GM15510 (cell line): Measurements from ENCODE around the gene BARD1.

Source experiments
- POLR2A ChIP-seq: IDR thresholded peaks from 3 replicates; pipeline ENCODE4 v1.6.1; 2011; ENCODE audit warnings: borderline replicate concordance; ENCODE audit not compliant: insufficient read length; ENCODE audit errors: extremely low read depth

The BARD1 gene

DNA sequence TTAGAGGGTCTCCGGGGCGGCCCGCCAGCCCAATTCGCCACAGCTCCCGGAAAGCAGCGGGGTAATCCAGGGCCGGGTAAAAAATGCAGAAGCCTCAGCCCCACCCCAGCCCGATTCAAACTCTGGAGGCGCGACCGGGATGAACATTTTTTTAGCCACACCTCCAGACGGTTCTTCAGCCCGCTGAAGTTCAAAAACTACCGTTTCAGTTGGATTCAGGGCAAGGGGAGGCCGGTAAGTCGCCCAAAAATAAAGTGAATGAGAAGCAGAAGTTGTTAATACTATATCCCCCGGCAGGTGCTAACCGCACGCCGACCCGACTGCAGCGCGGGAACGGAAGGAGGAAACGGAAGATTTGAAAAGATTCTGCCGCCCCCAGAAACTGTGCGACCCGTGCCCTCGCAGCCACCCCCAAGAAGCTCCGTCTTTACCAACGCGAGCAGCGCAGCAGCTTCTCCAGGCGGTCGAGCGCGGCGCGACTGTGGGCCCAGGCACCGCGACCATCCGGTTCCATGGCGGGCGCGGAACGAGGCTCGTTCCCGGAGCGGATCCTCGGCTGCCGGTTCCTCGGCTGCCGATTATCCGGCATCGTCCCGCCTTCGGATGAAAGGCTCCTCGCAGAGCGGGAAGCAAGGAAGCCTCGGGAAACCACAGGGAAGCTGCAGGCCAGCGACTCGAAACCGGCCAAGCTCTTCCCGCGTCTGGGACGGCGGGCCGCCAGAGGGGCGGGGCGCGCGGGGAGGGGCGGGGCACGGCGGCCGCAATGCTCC, at the start of gene BARD1:
Gene BARD1, minus strand, starts transcription at position 703 of the 770 bp plus-strand sequence. Its CDS starts 114 bp downstream, at position 589.
- peak; percentile 45 for TF ChIP-seq POLR2A

DNA sequence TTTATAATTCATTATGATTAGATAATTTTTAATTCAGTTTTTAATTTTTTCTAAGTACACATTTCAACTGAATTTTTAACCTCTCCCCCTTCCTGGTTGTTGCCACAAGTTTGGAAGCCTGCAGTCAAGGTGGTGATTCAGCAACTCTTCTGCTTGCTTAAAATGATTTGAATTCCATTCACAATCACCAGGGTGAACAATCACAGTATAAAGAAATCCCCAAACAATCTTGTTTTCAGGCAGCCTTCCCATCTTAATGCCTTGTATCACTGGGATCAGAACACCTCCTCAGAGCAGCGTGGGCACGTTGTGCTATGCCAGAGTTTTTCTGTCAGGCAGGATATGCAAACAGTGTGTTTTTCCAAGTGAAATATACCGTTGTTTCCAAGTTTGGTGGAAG, 46.7 kb upstream of the BARD1 start:
- TF ChIP-seq POLR2A = no peak

DNA sequence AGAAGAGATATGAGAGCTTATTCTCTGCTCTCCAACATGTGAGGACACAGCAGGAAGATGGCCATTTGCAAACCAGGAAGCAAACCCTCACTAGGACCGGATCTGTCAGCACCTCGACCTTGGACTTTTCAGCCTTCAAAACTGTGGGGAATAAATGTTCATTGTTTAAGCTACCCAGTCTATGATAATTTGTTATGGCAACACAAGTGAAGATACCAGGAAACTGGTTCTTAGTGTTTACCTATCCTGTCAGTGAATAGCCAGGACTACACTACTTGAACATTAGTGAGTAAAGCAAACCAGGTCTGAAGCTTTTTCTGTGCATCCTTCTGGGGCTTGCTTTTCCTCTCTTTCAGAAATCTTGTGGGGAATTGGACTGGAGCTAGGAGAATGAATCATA, 44.4 kb upstream of the BARD1 start:
- no peak for TF ChIP-seq POLR2A

DNA sequence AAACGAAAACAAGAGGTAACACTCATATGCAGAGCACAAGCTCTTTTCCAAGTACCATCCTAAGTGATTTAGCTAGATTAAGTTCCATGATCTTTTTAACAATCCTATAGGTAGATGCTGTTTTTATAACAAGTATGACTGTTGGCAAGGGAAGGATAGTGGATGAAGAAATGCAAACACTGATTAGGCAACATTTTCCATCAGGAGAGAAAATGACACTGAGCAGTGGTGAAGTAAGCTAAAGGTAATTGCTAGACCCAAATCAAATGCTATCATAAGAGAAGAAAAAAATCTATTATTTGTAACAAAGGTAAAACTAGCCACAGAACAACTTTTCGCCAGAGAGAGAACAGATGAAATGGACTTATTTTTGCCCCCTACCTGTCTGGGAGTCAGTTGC, 34.3 kb upstream of the BARD1 start:
- TF ChIP-seq POLR2A = no peak

DNA sequence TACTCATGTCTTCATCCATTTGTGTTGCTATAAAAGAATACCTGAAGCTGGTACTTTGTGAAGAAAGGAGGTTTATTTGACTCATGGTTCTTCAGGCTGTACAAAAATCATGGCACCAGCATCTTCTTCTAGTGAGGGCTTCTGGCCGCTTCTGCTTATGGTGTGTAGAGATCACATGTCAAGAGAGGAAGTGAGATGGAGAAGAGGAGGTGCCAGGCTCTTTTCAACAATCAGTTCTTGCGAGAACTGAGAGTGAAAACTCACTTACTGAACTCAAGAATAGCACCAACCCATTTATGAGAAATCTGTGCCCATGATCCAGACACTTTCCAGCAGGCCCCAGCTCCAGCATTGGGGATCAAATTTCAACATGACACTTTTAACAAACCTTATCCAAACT, 30.0 kb upstream of the BARD1 start:
- TF ChIP-seq POLR2A = no peak

DNA sequence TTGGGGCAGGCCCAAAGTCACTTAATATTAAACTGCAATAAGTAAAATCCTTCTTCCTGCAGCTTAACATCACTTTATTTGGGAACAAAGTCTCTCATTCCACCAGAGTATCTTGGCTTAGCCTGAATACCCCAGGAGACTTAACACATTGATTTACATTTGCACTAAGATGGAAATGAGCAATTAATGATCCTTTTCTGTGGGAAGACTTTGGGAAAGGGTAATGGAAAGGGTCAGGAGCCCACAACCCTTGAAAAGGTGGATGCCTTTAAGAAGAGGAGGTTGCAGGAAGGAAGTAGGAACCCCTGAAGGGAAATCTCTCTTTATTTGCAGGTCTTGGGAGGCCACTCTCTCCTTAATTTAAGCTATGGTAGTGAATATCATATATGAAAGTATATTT, 28.0 kb upstream of the BARD1 start:
- no peak for TF ChIP-seq POLR2A

DNA sequence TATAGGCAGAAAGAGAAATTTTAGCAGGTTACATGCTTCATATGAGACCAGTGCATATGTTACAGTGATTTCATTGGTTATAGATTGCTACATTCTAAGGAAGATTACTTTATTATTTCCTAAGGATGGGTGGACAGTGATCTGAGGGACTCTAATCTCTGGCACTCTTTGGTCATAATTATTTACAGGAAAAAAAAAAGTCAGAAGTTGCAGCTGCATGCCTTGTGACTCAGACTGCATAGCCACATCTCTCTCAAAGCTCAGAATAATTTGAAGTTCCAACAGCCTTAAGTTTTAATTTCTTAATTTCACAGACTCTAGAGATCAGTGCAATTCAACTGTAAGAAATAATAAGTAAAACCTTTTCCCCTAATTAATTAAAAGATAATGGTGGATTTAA, 27.1 kb upstream of the BARD1 start:
- no peak for TF ChIP-seq POLR2A

DNA sequence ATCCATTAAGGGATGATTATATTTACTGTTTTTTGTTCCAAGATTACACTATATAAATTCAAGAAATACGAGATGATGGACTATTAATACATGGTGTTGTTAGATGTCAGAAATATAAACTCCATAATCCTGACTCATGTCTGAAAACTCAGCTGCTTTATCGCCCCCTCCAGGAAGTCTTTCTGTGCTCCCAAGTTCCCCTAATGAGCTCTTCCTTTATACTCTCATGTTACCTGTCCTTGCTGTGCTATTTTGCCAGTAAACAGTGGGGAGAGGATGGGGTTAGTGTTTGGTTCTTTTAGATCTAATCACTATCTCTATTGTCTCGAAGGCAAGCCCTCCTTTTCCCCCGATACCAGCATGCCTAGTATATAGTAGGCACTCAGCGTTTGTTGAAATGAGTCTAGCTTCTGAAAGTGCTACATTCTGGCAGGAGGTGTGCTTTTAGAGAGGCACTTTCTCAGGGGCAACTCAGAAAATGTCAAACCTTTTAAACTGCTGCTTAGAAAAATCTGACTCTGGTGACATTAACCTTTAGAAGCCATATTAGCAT, 21.4 kb upstream of the BARD1 start:
- TF ChIP-seq POLR2A = no peak

DNA sequence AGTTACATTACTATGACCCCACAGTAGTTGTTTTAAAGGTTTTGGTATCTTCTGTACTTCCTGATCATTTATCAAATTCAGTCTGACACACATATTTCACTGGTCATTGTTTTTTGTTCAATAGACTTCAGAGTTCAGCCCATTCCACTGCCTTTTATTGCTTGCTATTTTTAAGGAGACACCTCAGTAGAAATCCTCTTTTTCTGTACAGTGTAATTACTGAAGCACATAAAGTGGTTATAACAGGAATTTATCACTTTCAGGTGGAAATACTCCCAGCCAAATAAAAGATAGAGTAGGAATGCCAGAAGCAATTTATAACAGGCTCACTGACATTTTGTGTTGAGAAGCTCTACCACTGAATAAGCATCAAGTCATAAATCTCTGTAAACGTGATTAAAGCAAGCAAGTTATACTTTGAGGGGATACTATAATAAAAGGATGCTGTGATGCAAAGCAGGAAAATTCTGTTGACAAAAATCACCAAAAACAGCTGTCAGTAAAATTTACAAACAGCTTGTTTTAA, 6.6 kb upstream of the BARD1 start:
- no peak for TF ChIP-seq POLR2A

DNA sequence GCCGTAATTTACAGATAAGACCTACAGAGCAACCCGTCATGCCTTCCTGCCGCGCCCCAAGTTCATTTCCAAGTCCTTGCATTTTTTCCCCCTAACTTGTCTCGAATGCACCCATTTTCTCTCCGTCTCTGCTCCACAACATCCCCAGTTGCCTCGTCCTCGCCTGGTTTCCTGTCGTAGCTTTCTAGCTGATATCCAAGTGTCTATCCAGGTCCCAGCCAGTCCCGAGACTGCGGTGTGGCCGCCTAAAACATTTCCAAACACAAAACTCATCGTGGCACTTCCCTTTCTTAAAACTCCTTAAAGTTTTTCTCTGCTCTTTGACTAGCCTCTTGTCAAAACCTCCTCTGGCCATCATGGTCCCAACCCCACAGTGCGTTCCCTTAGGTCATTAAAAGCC, 1.2 kb upstream of the BARD1 start:
- TF ChIP-seq POLR2A = no peak

DNA sequence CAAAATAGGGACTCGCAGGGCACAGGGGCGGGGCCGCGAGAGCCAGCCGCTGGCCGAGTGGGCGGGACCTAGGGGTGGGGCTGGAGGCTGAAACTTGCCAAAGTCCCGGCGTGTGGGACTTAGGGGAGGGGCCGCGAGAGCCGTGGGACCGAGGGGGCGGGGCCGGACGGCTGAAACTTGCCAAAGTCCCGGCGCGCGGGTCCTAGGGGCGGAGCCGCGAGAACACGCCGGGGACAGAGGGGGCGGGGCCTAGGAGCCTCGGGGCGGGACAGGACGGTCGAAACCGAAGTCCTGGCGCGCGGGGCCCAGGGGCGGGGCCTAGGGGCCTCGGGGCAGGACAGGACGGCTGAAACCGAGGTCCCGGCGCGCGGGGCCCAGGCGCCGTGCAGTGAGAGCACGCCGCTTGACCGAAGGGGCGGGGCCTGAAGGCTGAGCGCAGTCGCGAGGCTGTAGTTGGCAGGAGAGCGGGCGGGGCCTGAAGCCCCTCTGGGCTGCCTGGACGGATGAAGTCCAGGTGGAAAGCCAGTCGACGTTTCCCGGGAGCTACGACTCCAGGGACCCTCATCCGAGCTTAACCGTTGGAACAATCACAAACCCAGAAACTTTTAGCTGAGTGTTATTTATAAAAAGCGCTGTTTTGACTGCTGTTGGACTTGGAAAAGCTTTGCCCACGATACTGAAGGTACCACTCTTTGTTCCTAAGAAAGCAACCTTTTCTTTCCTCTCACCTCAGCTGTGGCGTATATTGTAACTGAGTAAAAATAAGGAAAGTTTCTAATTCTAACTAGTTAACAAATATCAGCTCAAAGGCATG, 475 bp upstream of the BARD1 start:
- peak; percentile 72 for TF ChIP-seq POLR2A

DNA sequence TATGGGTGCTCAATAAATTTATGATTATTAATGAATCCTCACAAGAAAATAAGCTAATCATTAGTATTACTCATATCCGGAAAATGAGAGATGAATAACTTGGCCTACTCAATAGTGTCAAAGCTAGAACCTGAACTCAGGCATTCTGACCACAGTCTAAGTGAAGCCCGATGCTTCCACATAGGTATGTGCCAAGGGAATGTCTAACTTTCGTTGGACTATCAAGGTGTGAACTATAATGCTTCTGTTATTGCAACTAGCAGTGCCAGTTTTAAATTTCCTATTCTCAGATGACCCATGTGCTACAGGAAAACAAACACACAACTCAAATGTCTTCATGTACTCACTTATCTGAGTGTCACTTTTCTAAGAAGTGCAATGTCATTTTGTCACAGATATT, 1.8 kb downstream of the BARD1 start:
- no peak for TF ChIP-seq POLR2A

DNA sequence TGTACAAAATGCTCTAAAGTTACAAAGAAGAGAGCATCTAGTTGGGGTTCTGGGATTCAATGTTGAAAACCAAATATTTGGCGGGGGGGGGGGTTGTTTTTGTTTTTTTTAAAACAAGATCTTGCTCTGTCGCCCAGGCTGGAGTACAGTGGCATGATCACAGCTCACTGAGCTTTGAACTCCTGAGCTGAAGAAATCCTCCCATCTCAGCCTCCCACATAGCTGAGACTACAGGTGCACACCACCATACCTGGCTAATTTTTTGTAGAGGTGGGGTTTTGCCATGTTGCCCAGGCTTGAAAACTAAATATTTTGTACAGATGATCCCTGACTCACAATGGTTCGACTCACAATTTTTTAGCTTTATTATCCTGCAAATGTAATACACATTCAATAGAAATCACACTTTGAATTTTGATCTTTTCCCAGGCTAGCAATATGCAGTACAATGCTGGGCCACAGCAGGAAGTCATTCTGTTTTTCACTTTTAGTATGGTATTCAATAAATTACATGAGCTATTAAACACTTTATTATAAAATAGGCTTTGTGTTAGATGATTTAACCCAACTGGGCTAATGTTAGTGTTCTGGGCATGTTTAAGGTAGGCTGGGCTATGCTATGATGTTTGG, 7.6 kb downstream of the BARD1 start:
- no peak for TF ChIP-seq POLR2A

DNA sequence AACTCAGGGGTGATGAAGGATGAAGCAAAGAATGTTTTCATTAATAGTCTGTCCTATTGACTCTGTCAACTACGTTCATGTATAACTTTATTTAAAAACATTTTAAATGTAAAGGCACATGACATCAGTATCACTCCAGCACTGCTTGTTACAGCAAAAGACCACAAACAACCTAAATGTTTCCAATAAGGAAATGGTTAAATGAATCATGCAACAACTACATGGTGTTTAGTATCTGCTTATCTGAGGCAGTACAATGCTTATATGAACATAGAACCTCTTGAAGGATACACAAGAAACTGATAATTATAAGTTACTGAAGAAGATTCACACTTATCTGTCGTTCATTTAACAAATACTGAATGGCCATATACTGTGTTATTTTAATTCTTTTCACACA, 8.4 kb downstream of the BARD1 start:
- TF ChIP-seq POLR2A = no peak

DNA sequence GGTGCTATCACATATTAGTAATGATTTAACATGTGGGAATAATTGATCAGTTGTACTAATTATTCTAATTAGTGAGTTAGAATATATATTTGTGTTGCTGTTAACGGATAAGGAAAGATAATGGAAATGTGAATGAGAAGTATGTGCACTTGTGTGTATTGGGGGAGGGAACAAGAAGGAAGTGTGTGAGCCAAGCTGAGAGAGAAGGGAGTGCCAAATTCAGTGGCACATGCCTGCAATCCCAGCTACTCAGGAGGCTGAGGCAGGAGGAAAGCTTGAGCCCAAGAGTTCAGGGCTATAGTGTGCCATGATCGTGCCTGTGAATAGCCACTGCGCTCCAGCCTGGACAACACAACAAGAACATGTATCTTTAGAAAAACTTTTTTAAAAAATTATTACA, 9.3 kb downstream of the BARD1 start:
- no peak for TF ChIP-seq POLR2A
